HUES64 (cell line): Measurements from ENCODE around the gene NPLOC4.
"Not testable (repeated sequence)": the region's sequence is repeated elsewhere in the genome, so short reads cannot be mapped to it uniquely, and the experiment has no call there.

Experiments
- H3K27ac ChIP-seq: 2 replicates; pipeline ENCODE4 v1.7.0; 2013; ENCODE audit warnings: low read depth, low read length, inconsistent platforms
- H3K27me3 ChIP-seq: 2 replicates; pipeline ENCODE4 v1.6.1; 2013; ENCODE audit warnings: mild to moderate bottlenecking, low read length; ENCODE audit not compliant: insufficient read depth
- H3K36me3 ChIP-seq: 2 replicates; pipeline ENCODE4 v1.6.1; 2013; ENCODE audit warnings: mild to moderate bottlenecking, low read length; ENCODE audit not compliant: insufficient read depth
- H3K4me1 ChIP-seq: 2 replicates; pipeline ENCODE4 v1.6.1; 2013; ENCODE audit warnings: mild to moderate bottlenecking, low read length, moderate library complexity; ENCODE audit not compliant: insufficient read depth
- H3K4me3 ChIP-seq: 2 replicates; pipeline ENCODE4 v1.5.1; 2013; ENCODE audit warnings: mild to moderate bottlenecking, low read length, moderate library complexity
- H3K9ac ChIP-seq: 2 replicates; pipeline ENCODE4 v1.6.1; 2013; ENCODE audit warnings: mild to moderate bottlenecking, low read depth, low read length
- H3K9me3 ChIP-seq: 2 replicates; pipeline ENCODE4 v1.6.1; 2013; ENCODE audit warnings: low read depth, low read length; ENCODE audit not compliant: insufficient read depth
- WGBS: fragments of 150-250, 120-280 bp; methylation state at CpG from one replicate; pipeline ENCODE4 v1.1.7; 2013; ENCODE audit warnings: missing lambda C conversion rate; 5-methylcytosine and 5-hydroxymethylcytosine counted together

The NPLOC4 gene

GRCh38 chr17:81603846-81604610 is 32.9 kb downstream of the NPLOC4 start:
- 93% methylated on average over 11 of the region's 11 CpGs for WGBS
- Histone ChIP-seq H3K27me3 (no peaks in the 10 kb centered on the region), H3K27ac (no peak overlapping the region), H3K9me3 (no peaks in the 10 kb centered on the region), H3K4me3 (no peak overlapping the region), H3K9ac (no peak overlapping the region), H3K4me1 (no peaks in the 10 kb centered on the region), H3K36me3 (peaks cover 88% of the 10 kb centered on the region)

GRCh38 chr17:81601525-81602120 is 35.3 kb downstream of the NPLOC4 start:
- peaks cover 81% of the 10 kb centered on the region for H3K36me3 ChIP-seq
- no peak overlapping the region for H3K27ac ChIP-seq
- H3K4me3 ChIP-seq, result no peak overlapping the region
- no peaks in the 10 kb centered on the region for H3K4me1 ChIP-seq
- no peaks in the 10 kb centered on the region for H3K9me3 ChIP-seq
- no peaks in the 10 kb centered on the region for H3K27me3 ChIP-seq
- no peak overlapping the region for H3K9ac ChIP-seq
- WGBS, result 76% methylated on average over 9 of the region's 9 CpGs

GRCh38 chr17:81599719-81600486 is 37.0 kb downstream of the NPLOC4 start:
- Histone ChIP-seq H3K27ac (no peak overlapping the region), H3K9ac (no peak overlapping the region), H3K9me3 (no peaks in the 10 kb centered on the region), H3K36me3 (peaks cover 84% of the 10 kb centered on the region), H3K4me1 (no peaks in the 10 kb centered on the region), H3K4me3 (no peak overlapping the region), H3K27me3 (no peaks in the 10 kb centered on the region)
- WGBS, result 92% methylated on average over 10 of the region's 10 CpGs

GRCh38 chr17:81593105-81593871 is 43.6 kb downstream of the NPLOC4 start:
- no peak overlapping the region for H3K9ac ChIP-seq
- H3K4me1 ChIP-seq, result no peaks in the 10 kb centered on the region
- H3K27me3 ChIP-seq, result no peaks in the 10 kb centered on the region
- 96% methylated on average over 11 of the region's 11 CpGs for WGBS
- H3K9me3 ChIP-seq, result no peaks in the 10 kb centered on the region
- no peak overlapping the region for H3K4me3 ChIP-seq
- no peak overlapping the region for H3K27ac ChIP-seq
- H3K36me3 ChIP-seq, result peaks cover 85% of the 10 kb centered on the region

- WGBS, result 94% methylated on average over 14 of the region's 14 CpGs
- Histone ChIP-seq H3K4me3 (no peak overlapping the region), H3K4me1 (no peaks in the 10 kb centered on the region), H3K27ac (no peak overlapping the region), H3K9me3 (no peaks in the 10 kb centered on the region), H3K27me3 (no peaks in the 10 kb centered on the region), H3K36me3 (peaks cover 85% of the 10 kb centered on the region), H3K9ac (no peak overlapping the region)
These were observed 44.9 kb downstream of the NPLOC4 start for GRCh38 chr17:81591971-81592370.

GRCh38 chr17:81590121-81590520 is 46.8 kb downstream of the NPLOC4 start:
- Histone ChIP-seq H3K9me3 (no peaks in the 10 kb centered on the region), H3K9ac (no peak overlapping the region), H3K27ac (no peak overlapping the region), H3K4me1 (no peaks in the 10 kb centered on the region), H3K36me3 (peaks cover 86% of the 10 kb centered on the region), H3K4me3 (no peak overlapping the region), H3K27me3 (no peaks in the 10 kb centered on the region)
- WGBS, result 97% methylated on average over 7 of the region's 8 CpGs

GRCh38 chr17:81589612-81590011 is 47.3 kb downstream of the NPLOC4 start:
- H3K27ac ChIP-seq, result no peak overlapping the region
- H3K4me3 ChIP-seq, result no peak overlapping the region
- H3K27me3 ChIP-seq, result no peaks in the 10 kb centered on the region
- no peak overlapping the region for H3K9ac ChIP-seq
- no peaks in the 10 kb centered on the region for H3K4me1 ChIP-seq
- WGBS, result 91% methylated on average over 5 of the region's 5 CpGs
- H3K9me3 ChIP-seq, result no peaks in the 10 kb centered on the region
- peaks cover 86% of the 10 kb centered on the region for H3K36me3 ChIP-seq

GRCh38 chr17:81586096-81586495 is 50.8 kb downstream of the NPLOC4 start:
- Histone ChIP-seq H3K9me3 (no peaks in the 10 kb centered on the region), H3K4me3 (no peak overlapping the region), H3K4me1 (no peaks in the 10 kb centered on the region), H3K36me3 (peaks cover 90% of the 10 kb centered on the region), H3K27ac (no peak overlapping the region), H3K27me3 (no peaks in the 10 kb centered on the region), H3K9ac (no peak overlapping the region)
- 88% methylated on average over 4 of the region's 4 CpGs for WGBS

- not testable (repeated sequence) for H3K9me3 ChIP-seq, H3K4me1 ChIP-seq, H3K4me3 ChIP-seq, H3K27me3 ChIP-seq, H3K9ac ChIP-seq, H3K27ac ChIP-seq
- WGBS, result 95% methylated on average over 14 of the region's 14 CpGs
- H3K36me3 ChIP-seq, result peaks cover 81% of the 10 kb centered on the region
These were observed 52.1 kb downstream of the NPLOC4 start for GRCh38 chr17:81584771-81585170.

- H3K36me3 ChIP-seq, result peaks cover 73% of the 10 kb centered on the region
These were observed 53.1 kb downstream of the NPLOC4 start for GRCh38 chr17:81583589-81584342.

More at GRCh38 chr17:81583589-81584342, 53.1 kb downstream of the NPLOC4 start:
- no peak overlapping the region for H3K27ac ChIP-seq
- H3K9me3 ChIP-seq, result no peaks in the 10 kb centered on the region
- WGBS, result 90% methylated on average over 5 of the region's 6 CpGs
- no peak overlapping the region for H3K4me3 ChIP-seq
- H3K9ac ChIP-seq, result no peak overlapping the region
- H3K4me1 ChIP-seq, result no peaks in the 10 kb centered on the region
- H3K27me3 ChIP-seq, result no peaks in the 10 kb centered on the region
